Brain microvascular endothelial cell (primary cell): ENCODE measurements around the gene PGD.

Experiments used
- DNase-seq: peaks from one replicate; pipeline ENCODE4 v3.0.0-alpha.2; 2020
- H3K27ac ChIP-seq: fragments of 250-450 bp; sonication (Bioruptor Pico); 2 replicates; pipeline ENCODE4 v1.5.1; 2020; ENCODE audit warnings: mild to moderate bottlenecking, moderate library complexity
- H3K27me3 ChIP-seq: fragments of 250-450 bp; sonication (Bioruptor Pico); replicated peaks from 2 replicates; pipeline ENCODE4 v1.5.1; 2020; ENCODE audit warnings: mild to moderate bottlenecking
- H3K36me3 ChIP-seq: fragments of 250-450 bp; sonication (Bioruptor Pico); replicated peaks from 2 replicates; pipeline ENCODE4 v1.5.1; 2020; ENCODE audit warnings: mild to moderate bottlenecking
- H3K4me3 ChIP-seq: 2 replicates; pipeline ENCODE4 v1.5.1; 2011; ENCODE audit warnings: low read depth, mild to moderate bottlenecking, control low read depth, low read length, moderate library complexity
- in situ Hi-C: cut with HindIII; loops from 2 replicates; pipeline ENCODE4 v1.10.0; 2017; ENCODE audit warnings: low sequenced_read_pairs, low pct_ligation_motif_present
- TF ChIP-seq, protein P1 (sequence below): IDR thresholded peaks from 2 replicates; pipeline ENCODE4 v1.5.1; 2011; ENCODE audit warnings: low read depth, mild to moderate bottlenecking, moderate library complexity, low read length, control low read depth, inconsistent platforms; ENCODE audit errors: missing control alignments

The PGD gene

DNA sequence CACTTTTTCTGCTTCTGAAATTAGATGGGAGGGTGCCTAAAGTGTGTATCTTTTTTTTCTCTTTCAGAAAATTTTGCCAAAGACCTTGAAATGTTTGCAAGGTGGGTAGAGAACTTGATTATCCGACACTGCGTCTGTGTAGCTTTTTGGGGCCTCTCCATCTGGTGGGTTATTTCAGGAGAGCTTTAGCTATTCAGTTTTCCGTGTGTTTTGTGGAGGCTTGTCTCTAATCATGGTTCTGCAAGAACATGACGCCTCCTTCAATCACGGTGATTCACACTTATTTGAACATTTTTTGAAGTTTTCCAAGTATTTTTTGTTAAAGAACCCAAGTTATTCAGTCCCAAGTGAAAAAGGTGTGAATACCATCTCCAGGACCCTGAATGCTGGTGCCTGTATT, 35.7 kb downstream of the PGD start:
- TF ChIP-seq, protein P1, sequence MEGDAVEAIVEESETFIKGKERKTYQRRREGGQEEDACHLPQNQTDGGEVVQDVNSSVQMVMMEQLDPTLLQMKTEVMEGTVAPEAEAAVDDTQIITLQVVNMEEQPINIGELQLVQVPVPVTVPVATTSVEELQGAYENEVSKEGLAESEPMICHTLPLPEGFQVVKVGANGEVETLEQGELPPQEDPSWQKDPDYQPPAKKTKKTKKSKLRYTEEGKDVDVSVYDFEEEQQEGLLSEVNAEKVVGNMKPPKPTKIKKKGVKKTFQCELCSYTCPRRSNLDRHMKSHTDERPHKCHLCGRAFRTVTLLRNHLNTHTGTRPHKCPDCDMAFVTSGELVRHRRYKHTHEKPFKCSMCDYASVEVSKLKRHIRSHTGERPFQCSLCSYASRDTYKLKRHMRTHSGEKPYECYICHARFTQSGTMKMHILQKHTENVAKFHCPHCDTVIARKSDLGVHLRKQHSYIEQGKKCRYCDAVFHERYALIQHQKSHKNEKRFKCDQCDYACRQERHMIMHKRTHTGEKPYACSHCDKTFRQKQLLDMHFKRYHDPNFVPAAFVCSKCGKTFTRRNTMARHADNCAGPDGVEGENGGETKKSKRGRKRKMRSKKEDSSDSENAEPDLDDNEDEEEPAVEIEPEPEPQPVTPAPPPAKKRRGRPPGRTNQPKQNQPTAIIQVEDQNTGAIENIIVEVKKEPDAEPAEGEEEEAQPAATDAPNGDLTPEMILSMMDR, result no peak
- Histone ChIP-seq H3K27ac (no peak overlapping the region), H3K27me3 (no peaks in the 10 kb centered on the region), H3K36me3 (no peaks in the 10 kb centered on the region), H3K4me3 (no peak overlapping the region)
- no peak for DNase-seq
- in situ Hi-C loops, result no loop called here

DNA sequence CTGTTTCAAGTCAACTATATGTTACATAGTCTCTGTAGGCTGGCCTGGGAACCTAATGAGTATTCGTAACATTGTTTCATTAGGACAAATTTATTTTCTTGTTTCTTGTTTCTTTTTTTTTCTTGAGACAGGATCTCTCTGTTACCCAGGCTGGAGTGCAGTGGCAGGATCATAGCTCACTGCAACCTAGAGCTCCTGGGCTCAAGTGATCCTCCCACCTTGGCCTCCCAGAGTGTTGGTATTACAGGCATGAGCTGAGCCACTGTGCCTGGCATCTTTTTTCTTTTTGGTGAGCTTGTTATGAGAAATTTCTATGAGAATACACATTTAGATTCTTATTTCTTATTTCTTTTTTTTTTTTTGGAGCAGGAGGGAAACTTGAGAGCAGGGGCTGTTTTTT, 38.2 kb downstream of the PGD start:
- in situ Hi-C loops, result no loop called here
- Histone ChIP-seq H3K36me3 (no peaks in the 10 kb centered on the region), H3K27me3 (no peaks in the 10 kb centered on the region), H3K4me3 (no peak overlapping the region), H3K27ac (no peak overlapping the region)
- no peak for DNase-seq
- TF ChIP-seq, protein P1, result no peak

DNA sequence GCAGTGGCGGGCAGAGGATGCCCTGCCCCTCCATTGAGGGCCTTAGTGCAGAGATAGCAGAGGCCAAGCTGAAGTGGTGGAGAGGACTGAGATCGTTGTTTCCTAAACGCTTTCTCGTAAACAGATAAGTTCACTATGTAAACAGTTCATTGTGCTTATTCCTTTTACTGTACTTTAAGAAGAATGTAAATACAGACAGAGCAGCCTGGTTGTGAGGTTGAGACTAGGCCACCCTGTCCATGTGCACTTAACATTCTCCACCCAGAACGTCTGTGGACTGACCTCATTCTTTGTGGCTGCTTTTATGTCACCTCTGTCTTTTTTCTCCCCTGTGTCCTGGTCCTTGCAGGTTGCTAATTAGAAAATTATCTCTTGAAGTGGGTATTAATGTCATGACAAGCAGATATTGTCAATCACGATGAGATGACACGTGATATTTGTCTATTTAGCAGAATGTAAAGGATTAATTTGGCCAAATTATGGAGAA, 39.9 kb downstream of the PGD start:
- no peaks in the 10 kb centered on the region for H3K36me3 ChIP-seq
- TF ChIP-seq, protein P1, result no peak
- no peak overlapping the region for H3K27ac ChIP-seq
- in situ Hi-C loops, result no loop called here
- H3K4me3 ChIP-seq, result no peak overlapping the region
- no peaks in the 10 kb centered on the region for H3K27me3 ChIP-seq
- no peak for DNase-seq

DNA sequence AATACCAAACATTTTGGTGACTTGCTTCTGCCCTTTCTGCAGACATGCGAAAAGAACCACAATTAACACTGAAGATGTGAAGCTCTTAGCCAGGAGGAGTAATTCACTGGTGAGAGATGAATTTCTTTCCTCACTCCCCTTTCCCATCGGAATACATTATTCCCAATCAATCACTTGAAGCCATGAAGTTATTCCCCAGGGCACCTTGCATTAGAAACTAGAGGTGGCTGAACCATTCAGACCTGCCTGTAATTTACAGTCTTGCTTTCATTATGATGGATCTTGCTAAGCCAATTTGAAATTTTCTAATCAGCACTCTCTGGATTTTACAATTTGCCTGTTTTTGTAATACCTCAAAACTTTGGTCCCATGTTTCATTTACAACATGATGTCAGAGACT, 41.4 kb downstream of the PGD start:
- in situ Hi-C loops, result no loop called here

DNA sequence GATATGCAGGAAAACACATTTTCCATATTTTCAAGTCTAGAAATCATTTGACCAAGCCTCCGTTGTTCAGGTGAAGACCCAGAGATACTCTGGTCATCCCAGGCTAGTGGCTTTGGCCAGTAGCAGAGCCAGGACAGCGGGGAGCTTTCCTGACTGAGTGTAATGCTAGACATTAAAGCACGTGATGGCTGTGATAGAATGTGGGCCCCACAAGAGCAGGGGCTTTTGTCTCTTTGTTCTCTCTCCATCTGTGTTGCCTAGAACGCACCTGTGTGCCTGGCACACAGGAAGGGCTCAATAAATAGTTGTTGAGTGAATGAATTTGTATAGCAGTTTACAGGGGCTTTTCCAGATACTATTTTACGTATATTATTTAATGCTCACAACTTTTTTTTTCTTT, 41.9 kb downstream of the PGD start:
- no peak overlapping the region for H3K4me3 ChIP-seq
- in situ Hi-C loops, result no loop called here

More for the DNA sequence above, 41.4 kb downstream of the PGD start:
- Histone ChIP-seq H3K4me3 (no peak overlapping the region), H3K36me3 (no peaks in the 10 kb centered on the region), H3K27me3 (no peaks in the 10 kb centered on the region), H3K27ac (no peak overlapping the region)
- TF ChIP-seq, protein P1, result no peak
- DNase-seq, result no peak

DNA sequence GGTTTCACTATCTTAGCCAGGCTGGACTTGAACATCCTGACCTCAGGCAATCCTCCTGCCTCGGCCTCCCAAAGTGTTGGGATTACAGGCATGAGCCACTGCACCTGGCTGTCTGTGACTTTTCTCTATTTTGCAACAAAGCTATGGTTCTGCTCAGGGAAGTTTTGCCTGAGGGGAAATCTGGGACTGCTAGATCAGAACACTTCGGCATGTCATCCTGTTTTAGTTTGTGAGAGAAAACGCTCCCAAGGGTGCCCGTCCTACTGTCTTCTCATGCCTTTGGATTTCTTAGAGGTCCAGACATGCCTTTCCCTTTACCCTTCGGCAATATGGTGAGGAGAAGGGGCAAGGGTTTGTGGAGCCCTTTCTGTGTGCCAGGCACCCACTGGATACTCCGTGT, 45.4 kb downstream of the PGD start:
- in situ Hi-C loops, result no loop called here
- H3K27me3 ChIP-seq, result no peaks in the 10 kb centered on the region
- H3K36me3 ChIP-seq, result no peaks in the 10 kb centered on the region
- TF ChIP-seq, protein P1, result no peak
- H3K4me3 ChIP-seq, result no peak overlapping the region
- H3K27ac ChIP-seq, result no peak overlapping the region
- DNase-seq, result no peak

More for the DNA sequence above, 41.9 kb downstream of the PGD start:
- no peak overlapping the region for H3K27ac ChIP-seq
- no peak for DNase-seq
- TF ChIP-seq, protein P1, result no peak
- no peaks in the 10 kb centered on the region for H3K27me3 ChIP-seq
- H3K36me3 ChIP-seq, result no peaks in the 10 kb centered on the region
